H1 (cell line): ENCODE measurements around the gene BPIFB6. TPM values are rescaled to one million over a fixed set of nuclear protein-coding genes. Genes with fewer than 3 reads are reported as not detected.
A peak's percentile ranks its signal among the peaks of the same experiment; 100 is the strongest.

Experiments
- CTCF ChIA-PET: fragments of 300-600 bp; sonication (Branson Sonifier 250); formaldehyde crosslinking; loops from one replicate; lab custom pipeline; 2021; ENCODE audit not compliant: partially characterized antibody; lab: Charles Lee
- POLR2A ChIA-PET: fragments of 300-600 bp; sonication (Branson Sonifier 250); formaldehyde crosslinking; loops from one replicate; lab custom pipeline; 2021; ENCODE audit warnings: inconsistent platforms; ENCODE audit not compliant: partially characterized antibody; lab: Charles Lee
- DNase-seq, 2 experiments: peaks; one replicate each; pipeline versions ENCODE4 v3.0.0 to v3.0.0-alpha.2; 2010 to 2022; ENCODE audit warnings: low spot score in 2 of 2, low read depth in 1 of 2, mixed read lengths in 1 of 2
- FAIRE-seq: peaks from 2 replicates; lab custom pipeline; 2011; peaks lifted over from hg19 to GRCh38; lab: Jason Lieb, UNC
- H2AFZ ChIP-seq: 2 replicates; pipeline ENCODE4 v1.8.1; 2012; ENCODE audit warnings: low read length, inconsistent platforms
- H2AK5ac ChIP-seq: 2 replicates; pipeline ENCODE4 v1.6.1; 2013; ENCODE audit warnings: low read depth, low read length
- H2BK120ac ChIP-seq: replicated peaks from 2 replicates; pipeline ENCODE3; 2013; ENCODE audit warnings: low read depth, low read length, inconsistent platforms
- H2BK12ac ChIP-seq: 2 replicates; pipeline ENCODE4 v1.6.1; 2013; ENCODE audit warnings: low read depth, low read length
- H2BK15ac ChIP-seq: 2 replicates; pipeline ENCODE4 v1.6.1; 2013; ENCODE audit warnings: low read length
- H2BK20ac ChIP-seq: 2 replicates; pipeline ENCODE4 v1.6.1; 2013; ENCODE audit warnings: low read length
- H2BK5ac ChIP-seq: 2 replicates; pipeline ENCODE4 v1.6.1; 2013; ENCODE audit warnings: low read depth, low read length
- H3K14ac ChIP-seq: 2 replicates; pipeline ENCODE4 v1.6.1; 2013; ENCODE audit warnings: inconsistent platforms; ENCODE audit not compliant: insufficient read length
- H3K18ac ChIP-seq: 2 replicates; pipeline ENCODE4 v1.6.1; 2013; ENCODE audit warnings: low read length; ENCODE audit errors: extremely low read depth
- H3K23ac ChIP-seq: 2 replicates; pipeline ENCODE4 v1.6.1; 2013; ENCODE audit warnings: inconsistent platforms; ENCODE audit not compliant: insufficient read length
- H3K23me2 ChIP-seq: 2 replicates; pipeline ENCODE4 v1.6.1; 2013; ENCODE audit warnings: low read depth, low read length
- H3K27ac ChIP-seq: 2 replicates; pipeline ENCODE4 v1.6.1; 2011; ENCODE audit warnings: low read depth, low read length, inconsistent platforms
- H3K27me3 ChIP-seq, 4 experiments: replicated peaks in 1 of 4; 1 replicate in 1 of 4; 2 replicates in 3 of 4; pipeline versions ENCODE4 v1.6.1 to v1.8.1; 2011 to 2013; ENCODE audit warnings: low read length in 3 of 4, mild to moderate bottlenecking in 3 of 4, inconsistent platforms in 2 of 4, mixed read lengths in 2 of 4, moderate library complexity in 1 of 4; ENCODE audit not compliant: control insufficient read depth in 3 of 4, insufficient read depth in 3 of 4; ENCODE audit errors: extremely low read depth in 1 of 4
- H3K36me3 ChIP-seq, 4 experiments: 2 replicates each; pipeline versions ENCODE4 v1.6.1 to v1.8.1; 2011 to 2013; ENCODE audit warnings: mild to moderate bottlenecking in 4 of 4, low read length in 3 of 4, moderate library complexity in 2 of 4, control low read depth in 1 of 4, inconsistent platforms in 1 of 4; ENCODE audit not compliant: insufficient read depth in 4 of 4, control insufficient read depth in 2 of 4
- H3K4ac ChIP-seq: replicated peaks from 2 replicates; pipeline ENCODE3; 2013; ENCODE audit warnings: low read length, low read depth, mixed read lengths, inconsistent platforms; ENCODE audit not compliant: insufficient read length
- H3K4me1 ChIP-seq, 4 experiments: replicated peaks in 1 of 4; 1 replicate in 1 of 4; 2 replicates in 3 of 4; pipeline versions ENCODE4 v1.6.1 to v1.8.1; 2011 to 2013; ENCODE audit warnings: low read length in 3 of 4, inconsistent platforms in 2 of 4, mixed read lengths in 1 of 4; ENCODE audit not compliant: insufficient read depth in 4 of 4, control insufficient read depth in 3 of 4
- H3K4me2 ChIP-seq, 2 experiments: 2 replicates each; pipeline versions ENCODE4 v1.6.1 to v1.8.1; 2011 to 2013; ENCODE audit warnings: low read depth in 2 of 2, low read length in 2 of 2, control low read depth in 1 of 2, inconsistent platforms in 1 of 2, mild to moderate bottlenecking in 1 of 2; ENCODE audit not compliant: insufficient read depth in 1 of 2
- H3K4me3 ChIP-seq, 4 experiments: fragments of 200-600, 300-600 bp in 1 of 4; sonication (generic), shearing (Covaris generic), sonication (Bioruptor Twin) in 1 of 4; 2 replicates each; pipeline versions ENCODE4 v1.5.1 to v1.8.1; 2011 to 2016; ENCODE audit warnings: low read length in 4 of 4, low read depth in 3 of 4, control low read depth in 2 of 4, inconsistent platforms in 2 of 4, mild to moderate bottlenecking in 2 of 4, mixed read lengths in 1 of 4, moderate library complexity in 1 of 4; ENCODE audit not compliant: insufficient read depth in 2 of 4; ENCODE audit errors: extremely low read depth in 1 of 4
- H3K56ac ChIP-seq: replicated peaks from 2 replicates; pipeline ENCODE3; 2013; ENCODE audit warnings: low read depth, mild to moderate bottlenecking, mixed read lengths, low read length, inconsistent platforms; ENCODE audit not compliant: insufficient read length
- H3K79me1 ChIP-seq: 2 replicates; pipeline ENCODE4 v1.6.1; 2013; ENCODE audit warnings: low read depth, low read length, control low read depth
- H3K79me2 ChIP-seq, 2 experiments: 2 replicates each; pipeline versions ENCODE4 v1.6.1 to v1.8.1; 2012 to 2013; ENCODE audit warnings: low read length in 2 of 2, mild to moderate bottlenecking in 2 of 2, inconsistent platforms in 1 of 2; ENCODE audit not compliant: insufficient read depth in 2 of 2, control insufficient read depth in 1 of 2
- H3K9ac ChIP-seq, 4 experiments: replicated peaks in 1 of 4; 1 replicate in 1 of 4; 2 replicates in 3 of 4; pipeline versions ENCODE4 v1.6.1 to v1.8.1; 2011 to 2013; ENCODE audit warnings: low read depth in 3 of 4, low read length in 3 of 4, control low read depth in 2 of 4, mild to moderate bottlenecking in 2 of 4, moderate library complexity in 2 of 4, inconsistent platforms in 1 of 4; ENCODE audit errors: extremely low read depth in 1 of 4
- H3K9me3 ChIP-seq, 2 experiments: 2 replicates each; pipeline versions ENCODE4 v1.6.1 to v1.8.1; 2012 to 2013; ENCODE audit warnings: mild to moderate bottlenecking in 2 of 2, moderate library complexity in 2 of 2, control low read depth in 1 of 2, inconsistent platforms in 1 of 2, low read depth in 1 of 2, low read length in 1 of 2, mixed read lengths in 1 of 2; ENCODE audit not compliant: insufficient read depth in 2 of 2
- H4K20me1 ChIP-seq, 2 experiments: replicated peaks in 1 of 2; 2 replicates each; pipeline versions ENCODE3 to v1.8.1; 2011 to 2013; ENCODE audit warnings: inconsistent platforms in 2 of 2, low read length in 2 of 2, mild to moderate bottlenecking in 1 of 2; ENCODE audit not compliant: insufficient read depth in 2 of 2, control insufficient read depth in 1 of 2
- H4K5ac ChIP-seq: 2 replicates; pipeline ENCODE4 v1.6.1; 2013; ENCODE audit warnings: low read length, low read depth, mixed read lengths, inconsistent platforms; ENCODE audit not compliant: insufficient read length
- H4K8ac ChIP-seq: 2 replicates; pipeline ENCODE4 v1.8.0; 2013; ENCODE audit warnings: mild to moderate bottlenecking, moderate library complexity, low read length, inconsistent platforms; ENCODE audit not compliant: insufficient read depth; ENCODE audit errors: extremely low read depth
- H4K91ac ChIP-seq: replicated peaks from 2 replicates; pipeline ENCODE3; 2013; ENCODE audit warnings: low read length, mixed read lengths, inconsistent platforms; ENCODE audit not compliant: insufficient read length
- GTF2F1 ChIP-seq: IDR thresholded peaks from 2 replicates; pipeline ENCODE4 v1.6.1; 2012; ENCODE audit warnings: low read depth, low read length, improper control_type of control experiment, borderline replicate concordance
- HDAC6 ChIP-seq: IDR thresholded peaks from one replicate; pipeline ENCODE4 v1.7.1; 2012; ENCODE audit warnings: low read depth, mild to moderate bottlenecking, inconsistent platforms, low read length, moderate library complexity
- JUND ChIP-seq: IDR thresholded peaks from 2 replicates; pipeline ENCODE4 v1.6.1; 2011; ENCODE audit warnings: mild to moderate bottlenecking, improper control_type of control experiment, low read length
- KDM1A ChIP-seq: fragments of 200-600, 300-600 bp; sonication (generic); IDR thresholded peaks from 2 replicates; pipeline ENCODE4 v1.7.1; 2016; ENCODE audit warnings: mild to moderate bottlenecking, low read length, borderline replicate concordance
- KDM5A ChIP-seq: fragments of 200-600 bp; IDR thresholded peaks from 2 replicates; pipeline ENCODE4 v1.7.1; 2012; ENCODE audit warnings: mild to moderate bottlenecking, low read length, inconsistent platforms, mixed read lengths
- MAFK ChIP-seq: IDR thresholded peaks from 2 replicates; pipeline ENCODE4 v1.6.1; 2012; ENCODE audit warnings: low read depth, mild to moderate bottlenecking, improper control_type of control experiment, low read length
- SP2 ChIP-seq: IDR thresholded peaks from 2 replicates; pipeline ENCODE4 v1.6.1; 2012; ENCODE audit warnings: mild to moderate bottlenecking, low read length, inconsistent platforms
- USF2 ChIP-seq: IDR thresholded peaks from 2 replicates; pipeline ENCODE4 v1.6.1; 2011; ENCODE audit warnings: low read length, improper control_type of control experiment
- WGBS, 2 experiments: shearing (Covaris generic) in 1 of 2; methylation state at CpG; one replicate each; pipeline versions ENCODE4 v1.1.6 to v1.1.7; 2013 to 2015; ENCODE audit warnings: low lambda C conversion rate in 2 of 2, mixed read lengths in 2 of 2, inconsistent platforms in 1 of 2, low coverage in 1 of 2, missing lambda C conversion rate in 1 of 2; ENCODE audit not compliant: insufficient replicate concordance in 2 of 2, insufficient coverage in 1 of 2, insufficient read length in 1 of 2; ENCODE audit errors: extremely low coverage in 1 of 2, missing lambda C conversion rate in 1 of 2; 5-methylcytosine and 5-hydroxymethylcytosine counted together
- polyA plus RNA-seq, 7 experiments: library from polyadenylated mRNA; depleted of rRNA in 3 of 7; stranded (reverse) in 5 of 7; unstranded in 2 of 7; fragments of >200 nt in 5 of 7; fragments of 200-250 nt in 2 of 7; gene quantifications; 1 replicate in 5 of 7; 2 replicates in 1 of 7; 4 replicates in 1 of 7; pipeline versions ENCODE4 v1.2.1 to v1.2.3, GENCODE V29; 2011 to 2013; ENCODE audit warnings: missing spikeins in 2 of 7, mixed read lengths in 2 of 7
- total RNA-seq: library from RNA; stranded (reverse); fragmentation: NEBNext Ultra II Directional; extraction: Animal tissue kit (Norgen Biotek cat#: 25700); gene quantifications from 2 replicates; pipeline ENCODE4 v1.2.1, GENCODE V29; 2021

BPIFB6 gene
- total and polyA plus RNA-seq, 2 of the 8 experiments (the other 6 are each of a cell fraction or from before 2014, with no cell fraction given), result not detected

- H4K5ac ChIP-seq, result no peak overlapping the region
- no peaks in the 10 kb centered on the region for H3K79me2 ChIP-seq
- no peaks in the 10 kb centered on the region for H3K4me1 ChIP-seq
- no peak overlapping the region for H3K56ac ChIP-seq
- no peak overlapping the region for H3K9ac ChIP-seq
- WGBS, 2 experiments, result 80% methylated on average over 6 of the region's 6 CpGs; no CpG with 5 or more reads in 1 of the 2 experiments
- peaks cover 8% of the 10 kb centered on the region; the same call in 1 of the 2 replicates for H3K23me2 ChIP-seq
- H4K91ac ChIP-seq, result no peak overlapping the region
- H3K14ac ChIP-seq, result no peak overlapping the region
- H3K36me3 ChIP-seq, result no peaks in the 10 kb centered on the region
- FAIRE-seq, result no peak
- TF ChIP-seq KDM1A, result 0 out of 2 replicates have a peak, but pooled peaks have one; percentile 19
- no peak for TF ChIP-seq USF2
- TF ChIP-seq JUND, result no peak
- no peak for TF ChIP-seq GTF2F1
- TF ChIP-seq MAFK, result no peak
- no peak for TF ChIP-seq HDAC6
- no peak for TF ChIP-seq SP2
- TF ChIP-seq KDM5A, result no peak
- H3K4me2 ChIP-seq, result no peak overlapping the region
- H2BK5ac ChIP-seq, result no peak overlapping the region
- H3K9me3 ChIP-seq, result no peaks in the 10 kb centered on the region
- H3K18ac ChIP-seq, result no peak overlapping the region
- DNase-seq, result no peak
- no peaks in the 10 kb centered on the region for H3K79me1 ChIP-seq
- H4K8ac ChIP-seq, result no peak overlapping the region
- no peak overlapping the region for H2BK12ac ChIP-seq
- ChIA-PET POLR2A (no interaction called here), CTCF (interaction anchor here (0.9 to 1.5 kb wide), 3 partner anchors 14 to 136 kb away, joined by 3 to 5 read pairs (median 3); no protein-coding TSS in a partner anchor)
- H2AK5ac ChIP-seq, result no peak overlapping the region
- peaks cover 0 to 2% of the 10 kb centered on the region in 2 experiments for H4K20me1 ChIP-seq
- H3K27me3 ChIP-seq, result no peaks in the 10 kb centered on the region
- no peak overlapping the region for H3K23ac ChIP-seq
- no peak overlapping the region for H2BK15ac ChIP-seq
- H2BK20ac ChIP-seq, result no peak overlapping the region
- no peak overlapping the region for H2BK120ac ChIP-seq
- no peak overlapping the region for H3K27ac ChIP-seq
- no peak overlapping the region for H3K4ac ChIP-seq
- no peak overlapping the region for H2AFZ ChIP-seq
- no peak overlapping the region for H3K4me3 ChIP-seq
Measured at GRCh38 chr20:33076662-33077372, 45.4 kb downstream of the BPIFB6 start.
